NCI-H69 (cell line): ENCODE results near the gene GPR39.

ENCODE experiments used
- DNase-seq: peaks from one replicate; lab custom pipeline; 2025; lab: John Stamatoyannopoulos, UW

The GPR39 gene

GRCh38 chr2:132443106-132443505 is 26.5 kb downstream of the GPR39 start:
- DNase-seq = no peak

GRCh38 chr2:132446444-132446843 is 29.8 kb downstream of the GPR39 start:
- no peak for DNase-seq

- DNase-seq = no peak
Measured at GRCh38 chr2:132448331-132448730, 31.7 kb downstream of the GPR39 start.

GRCh38 chr2:132448771-132449170 is 32.2 kb downstream of the GPR39 start:
- no peak for DNase-seq

- no peak for DNase-seq
Measured at GRCh38 chr2:132449868-132450267, 33.3 kb downstream of the GPR39 start.

- no peak for DNase-seq
Measured at GRCh38 chr2:132460781-132461180, 44.2 kb downstream of the GPR39 start.

- no peak for DNase-seq
Measured at GRCh38 chr2:132462236-132462635, 45.6 kb downstream of the GPR39 start.

- DNase-seq = no peak
Measured at GRCh38 chr2:132463719-132464118, 47.1 kb downstream of the GPR39 start.

GRCh38 chr2:132465917-132466316 is 49.3 kb downstream of the GPR39 start:
- DNase-seq = no peak

GRCh38 chr2:132466428-132467028 is 49.9 kb downstream of the GPR39 start:
- no peak for DNase-seq

- DNase-seq = no peak
Measured at GRCh38 chr2:132468821-132469675, 52.4 kb downstream of the GPR39 start.

- DNase-seq = no peak
Measured at GRCh38 chr2:132470746-132471145, 54.1 kb downstream of the GPR39 start.

GRCh38 chr2:132473174-132473883 is 56.7 kb downstream of the GPR39 start:
- no peak for DNase-seq

- no peak for DNase-seq
Measured at GRCh38 chr2:132475615-132476014, 59.0 kb downstream of the GPR39 start.

- no peak for DNase-seq
Measured at GRCh38 chr2:132477436-132477835, 60.8 kb downstream of the GPR39 start.

GRCh38 chr2:132477962-132478361 is 61.4 kb downstream of the GPR39 start:
- DNase-seq = no peak

GRCh38 chr2:132478461-132479105 is 62.0 kb downstream of the GPR39 start:
- no peak for DNase-seq

GRCh38 chr2:132479155-132479554 is 62.5 kb downstream of the GPR39 start:
- DNase-seq = no peak

GRCh38 chr2:132482821-132483220 is 66.2 kb downstream of the GPR39 start:
- no peak for DNase-seq

GRCh38 chr2:132484144-132484543 is 67.5 kb downstream of the GPR39 start:
- no peak for DNase-seq

- no peak for DNase-seq
Measured at GRCh38 chr2:132488491-132488890, 71.9 kb downstream of the GPR39 start.

- DNase-seq = no peak
Measured at GRCh38 chr2:132489150-132489549, 72.5 kb downstream of the GPR39 start.
